IPS DF 4.7 (cell line): ENCODE measurements around the gene INPP5F.
"Not testable (repeated sequence)": the region's sequence is repeated elsewhere in the genome, so short reads cannot be mapped to it uniquely, and the experiment has no call there.

Source experiments
- DNase-seq: peaks from one replicate; pipeline ENCODE4 v3.0.0-alpha.2; 2013; ENCODE audit warnings: low spot score; ENCODE audit errors: extremely low read depth

Gene INPP5F

DNA sequence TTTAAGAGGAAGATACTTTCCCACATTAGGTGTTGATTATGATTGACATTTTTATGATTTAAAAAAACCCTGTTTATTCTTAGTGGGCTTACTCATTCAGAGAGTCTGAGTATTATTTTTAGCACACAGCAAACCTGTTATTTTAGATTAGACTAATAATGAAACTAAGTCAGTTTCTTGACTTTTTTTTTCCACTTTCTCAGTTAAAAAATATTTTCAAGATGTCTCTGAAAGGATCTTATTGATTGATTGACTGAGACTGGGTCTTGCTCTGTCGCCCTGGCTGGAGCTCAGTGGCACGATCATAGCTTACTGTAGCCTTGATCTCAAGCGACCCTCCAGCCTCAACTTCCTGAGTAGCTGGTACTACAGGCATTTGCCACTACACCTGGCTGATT is 20.4 kb upstream of the INPP5F start:
- DNase-seq = no peak

DNA sequence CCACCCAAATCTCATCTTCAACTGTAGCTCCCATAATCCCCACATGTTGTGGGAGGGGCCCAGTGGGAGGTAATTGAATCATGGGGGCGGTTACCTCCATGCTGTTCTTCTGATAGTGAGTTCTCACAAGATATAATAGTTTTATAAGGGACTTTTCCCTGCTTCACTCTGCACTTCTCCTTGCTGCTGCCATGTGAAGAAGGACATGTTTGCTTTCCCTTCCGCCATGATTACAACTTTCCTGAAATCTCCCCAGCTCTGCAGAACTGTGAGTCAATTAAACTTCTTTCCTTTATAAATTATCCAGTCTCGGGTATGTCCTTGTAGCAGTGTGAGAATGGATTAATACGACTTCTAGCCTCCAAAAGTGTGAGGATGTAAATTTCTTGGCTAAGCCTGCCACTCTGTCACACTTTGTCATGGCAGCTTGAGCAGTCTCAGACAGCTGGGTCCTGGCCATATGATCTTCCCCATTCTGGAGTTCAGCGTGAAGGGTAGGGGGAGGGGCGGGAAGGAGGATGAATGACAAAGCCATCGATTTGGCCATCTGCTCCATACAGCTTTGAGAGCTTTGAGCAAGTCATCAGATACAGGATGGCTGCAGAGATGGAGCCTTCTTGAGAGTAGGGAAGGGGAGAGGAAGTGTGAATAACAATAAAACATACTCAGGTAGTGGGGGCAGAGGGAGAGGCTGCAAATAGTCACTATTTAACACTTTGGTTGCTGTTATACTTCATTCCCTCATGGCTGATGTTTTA is 19.1 kb upstream of the INPP5F start:
- no peak for DNase-seq

DNA sequence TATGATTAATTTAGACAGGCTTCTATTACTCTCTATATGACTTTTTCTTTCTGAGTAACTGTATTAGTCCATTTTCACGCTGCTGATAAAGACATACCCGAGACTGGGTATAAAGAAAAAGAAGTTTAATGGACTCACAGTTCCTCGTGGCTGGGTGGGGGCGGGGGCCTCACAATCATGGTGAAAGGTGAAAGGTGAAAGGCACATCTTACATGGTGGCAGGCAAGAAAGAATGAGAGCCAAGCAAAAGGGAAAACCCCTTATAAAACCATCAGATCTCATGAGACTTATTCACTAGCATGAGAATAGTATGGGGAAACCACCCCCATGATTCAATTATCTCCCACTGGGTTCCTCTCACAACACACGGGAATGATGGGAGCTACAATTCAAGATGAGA is 18.5 kb upstream of the INPP5F start:
- not testable (repeated sequence) for DNase-seq

DNA sequence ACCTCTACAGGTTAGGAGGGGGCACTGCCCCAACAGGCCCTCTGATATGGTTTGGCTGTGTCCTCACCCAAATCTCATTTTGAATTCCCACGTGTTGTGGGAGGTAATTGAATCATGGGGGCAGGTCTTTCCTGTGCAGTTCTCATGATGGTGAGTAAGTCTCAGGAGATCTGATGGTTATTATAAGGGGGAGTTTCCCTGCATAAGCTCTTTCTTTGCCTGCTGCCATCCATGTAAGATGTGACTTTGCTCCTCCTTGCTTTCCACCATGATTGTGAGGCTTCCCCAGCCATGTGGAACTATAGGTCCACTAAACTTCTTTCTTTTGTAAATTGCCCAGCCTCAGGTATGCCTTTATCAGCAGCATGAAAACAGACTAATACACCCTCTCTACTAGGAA is 14.9 kb upstream of the INPP5F start:
- DNase-seq = not testable (repeated sequence)

- DNase-seq = no peak
These were observed 11.9 kb upstream of the INPP5F start for GRCh38 chr10:119713744-119714483.

GRCh38 chr10:119714484-119714816 is 11.4 kb upstream of the INPP5F start:
- no peak for DNase-seq

DNA sequence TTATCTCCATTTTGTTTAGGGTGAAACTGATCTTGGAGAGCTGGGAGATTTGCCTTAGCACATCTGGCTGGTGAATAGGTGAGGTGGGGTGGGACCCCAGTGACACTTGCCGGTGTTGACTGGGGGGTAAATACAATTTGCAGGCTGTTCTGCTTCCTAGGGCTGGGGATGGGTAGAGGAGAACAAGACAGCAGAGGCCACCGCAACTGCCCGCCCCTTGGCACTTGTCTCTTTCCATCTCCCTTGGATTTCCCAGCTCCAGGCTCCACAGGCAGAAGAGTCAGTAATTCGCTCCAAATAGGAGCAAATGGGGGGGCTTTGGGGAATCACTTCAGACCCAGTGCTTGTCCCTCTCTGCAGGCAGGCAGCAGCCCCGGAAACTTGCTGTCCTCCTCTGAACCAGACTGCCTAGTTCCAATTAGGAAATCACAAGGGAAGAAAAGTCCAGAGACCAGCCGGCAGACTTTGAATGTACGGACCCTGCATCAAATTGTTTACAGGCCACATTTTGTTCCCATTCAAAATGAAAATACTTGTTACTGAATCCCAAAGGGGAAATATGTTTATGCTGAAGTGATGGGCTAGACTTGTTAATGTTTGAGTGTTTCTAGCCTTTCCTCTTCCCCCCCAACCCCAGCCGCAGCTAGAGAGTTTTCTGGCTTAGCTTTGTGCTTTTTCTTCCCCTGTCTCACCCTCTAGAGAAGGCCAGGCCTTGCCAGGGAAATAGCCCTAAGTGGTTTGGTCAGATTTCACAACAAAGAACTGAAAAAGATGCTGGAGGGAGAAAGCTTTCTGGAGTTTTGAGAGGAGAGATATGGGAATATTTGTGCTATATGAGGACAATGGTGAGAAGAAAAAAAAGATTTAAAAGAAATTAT is 10.0 kb upstream of the INPP5F start:
- no peak for DNase-seq

GRCh38 chr10:119723161-119723560 is 2.7 kb upstream of the INPP5F start:
- no peak for DNase-seq

- DNase-seq = no peak
These were observed 2.2 kb upstream of the INPP5F start for GRCh38 chr10:119723624-119724023.

GRCh38 chr10:119724593-119725516 is 995 bp upstream of the INPP5F start:
- no peak for DNase-seq

DNA sequence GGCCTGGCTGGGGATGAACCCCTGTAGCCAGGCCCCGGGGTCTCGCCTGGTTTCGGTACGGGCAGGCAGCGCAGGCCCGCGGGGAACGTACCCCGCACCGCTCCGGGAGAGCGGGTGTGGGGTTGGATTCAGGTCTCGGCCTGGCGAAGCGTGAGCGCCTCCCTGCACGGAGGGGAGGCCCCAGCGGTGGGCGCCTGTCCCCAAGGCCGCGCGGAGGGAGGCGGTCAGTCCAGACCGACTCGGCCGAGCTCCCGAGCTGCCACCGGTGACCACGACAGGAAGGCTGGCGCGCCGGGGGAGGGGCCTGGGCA is 378 bp upstream of the INPP5F start:
- DNase-seq = no peak

GRCh38 chr10:119726676-119727261 is 919 bp downstream of the INPP5F start:
- DNase-seq = no peak

DNA sequence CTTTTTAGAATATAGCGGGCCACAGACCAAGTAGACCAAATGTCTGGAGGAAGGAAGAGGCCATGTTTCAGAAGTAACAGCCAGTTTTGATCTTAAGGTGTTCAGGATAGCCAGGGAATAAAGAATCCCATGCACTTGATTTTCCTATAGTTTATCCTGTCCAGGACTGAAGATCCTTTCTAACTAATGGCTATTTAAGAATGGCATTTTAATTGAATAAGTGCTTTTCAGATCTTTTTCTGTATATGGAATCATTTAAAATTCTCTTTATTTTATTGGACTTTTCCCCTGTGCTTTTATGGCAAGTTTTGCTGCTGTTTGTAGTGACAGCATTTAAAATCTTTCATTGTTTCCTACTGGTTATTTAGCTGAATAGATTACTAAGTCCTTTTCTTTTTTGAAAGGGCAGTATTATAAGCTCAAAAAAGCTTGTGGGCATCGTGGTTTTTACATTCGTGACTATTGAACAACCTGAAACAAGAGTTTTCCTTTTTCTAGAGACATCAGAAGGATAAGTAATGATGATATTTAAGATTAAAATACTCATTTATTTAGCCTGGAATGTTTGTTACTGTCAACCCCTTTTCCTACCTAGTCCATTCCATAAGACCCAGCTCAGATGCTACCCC is 2.4 kb downstream of the INPP5F start:
- no peak for DNase-seq

GRCh38 chr10:119734396-119735332 is 8.8 kb downstream of the INPP5F start:
- no peak for DNase-seq

GRCh38 chr10:119735451-119735850 is 9.6 kb downstream of the INPP5F start:
- DNase-seq = no peak

DNA sequence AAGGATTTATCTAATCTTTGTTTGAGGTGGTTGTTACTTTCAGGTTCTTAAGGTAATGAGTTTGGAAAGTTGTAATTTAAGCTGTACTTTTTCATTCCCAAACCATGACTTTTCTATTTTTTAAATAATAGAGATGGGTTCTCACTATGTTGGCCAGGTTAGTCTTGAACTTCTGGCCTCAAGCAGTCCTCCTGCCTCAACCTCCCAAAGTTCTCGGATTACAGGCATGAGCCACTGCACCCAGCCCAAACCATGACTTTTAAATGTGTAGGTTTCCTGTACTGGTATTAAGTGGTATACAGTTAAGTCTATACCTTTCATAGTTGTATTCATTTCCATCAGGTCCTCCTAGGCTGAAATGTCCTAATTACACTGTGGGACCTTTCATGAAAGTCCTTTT is 10.4 kb downstream of the INPP5F start:
- DNase-seq = no peak

GRCh38 chr10:119737039-119737663 is 11.3 kb downstream of the INPP5F start:
- DNase-seq = no peak

- DNase-seq = no peak
These were observed 12.0 kb downstream of the INPP5F start for GRCh38 chr10:119737823-119738222.

- no peak for DNase-seq
These were observed 13.1 kb downstream of the INPP5F start for GRCh38 chr10:119738962-119739361.
